NCI-H187 (cell line): Measurements from ENCODE around the gene NPIPB2.

Source experiments
- DNase-seq, 2 experiments: peaks; one replicate each; lab custom pipeline; 2025; lab: John Stamatoyannopoulos, UW

NPIPB2 gene

DNA sequence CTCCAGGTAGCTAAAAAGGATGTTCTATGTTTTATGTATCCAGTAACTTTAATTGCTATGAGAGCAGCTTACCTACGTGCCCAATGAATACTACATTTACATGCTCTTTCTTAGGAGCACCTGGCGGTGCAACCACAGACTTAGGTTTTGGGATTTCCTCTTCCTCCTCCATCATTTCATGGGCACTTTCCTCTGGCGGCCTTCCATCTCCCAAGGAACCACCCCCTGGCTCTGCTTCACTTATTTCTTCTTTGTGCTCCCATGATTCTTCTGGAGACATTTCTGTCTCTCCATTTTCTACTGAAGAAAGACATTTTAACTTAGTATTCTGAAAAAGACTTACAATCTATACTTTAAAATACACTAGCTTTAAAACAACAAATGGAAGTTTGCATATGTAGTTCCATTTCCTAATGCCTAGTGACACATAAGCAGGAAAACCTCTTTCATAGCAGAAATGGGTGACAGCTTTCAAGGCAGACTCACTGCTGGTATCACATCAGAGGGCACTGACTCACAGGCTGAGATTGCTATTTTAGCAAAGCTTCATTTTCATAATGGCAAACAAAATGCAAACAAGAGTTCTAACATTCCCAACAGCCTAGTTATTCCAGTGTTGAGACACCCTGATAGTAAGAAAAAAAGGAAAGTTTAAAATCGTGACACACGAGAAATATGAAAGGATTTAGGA lies 45.2 kb downstream of the NPIPB2 start:
- DNase-seq: no peak

DNA sequence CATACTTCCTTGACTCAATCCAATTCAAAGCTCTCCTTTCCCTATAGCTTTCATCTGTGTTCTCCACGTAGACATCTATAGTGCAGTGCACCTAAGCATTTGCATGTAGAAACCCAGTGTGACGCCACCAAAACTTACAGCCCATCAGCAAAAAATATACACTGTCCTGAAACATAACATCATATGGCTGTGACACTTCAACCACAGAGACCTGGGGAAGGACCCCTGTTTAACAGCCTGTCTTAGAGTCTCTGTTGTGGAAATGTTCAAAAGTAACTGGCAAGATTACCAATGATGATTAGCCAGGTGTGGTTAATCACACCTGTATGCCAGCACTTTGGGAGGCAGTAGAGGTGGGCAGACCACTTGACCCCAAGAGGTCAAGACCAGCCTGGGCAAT lies 48.3 kb downstream of the NPIPB2 start:
- DNase-seq: no peak

DNA sequence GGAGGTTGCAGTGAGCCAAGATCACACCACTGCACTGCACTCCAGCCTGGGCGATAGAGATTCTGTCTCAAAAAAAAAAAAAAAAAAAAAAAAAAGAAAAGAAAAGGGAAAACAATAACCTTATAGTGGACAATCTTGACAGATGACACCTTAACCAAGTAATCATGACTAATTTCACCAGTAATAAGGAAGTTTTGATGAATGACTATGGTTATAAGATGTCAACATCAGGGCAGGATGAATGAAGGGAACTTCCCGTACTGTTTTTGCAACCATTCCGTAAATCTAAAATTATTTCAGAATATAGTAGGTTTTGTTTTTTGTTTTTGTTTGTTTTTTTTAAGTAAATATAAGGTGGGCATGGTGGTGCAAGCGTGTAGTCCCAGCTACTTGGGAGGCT lies 49.1 kb downstream of the NPIPB2 start:
- no peak for DNase-seq

DNA sequence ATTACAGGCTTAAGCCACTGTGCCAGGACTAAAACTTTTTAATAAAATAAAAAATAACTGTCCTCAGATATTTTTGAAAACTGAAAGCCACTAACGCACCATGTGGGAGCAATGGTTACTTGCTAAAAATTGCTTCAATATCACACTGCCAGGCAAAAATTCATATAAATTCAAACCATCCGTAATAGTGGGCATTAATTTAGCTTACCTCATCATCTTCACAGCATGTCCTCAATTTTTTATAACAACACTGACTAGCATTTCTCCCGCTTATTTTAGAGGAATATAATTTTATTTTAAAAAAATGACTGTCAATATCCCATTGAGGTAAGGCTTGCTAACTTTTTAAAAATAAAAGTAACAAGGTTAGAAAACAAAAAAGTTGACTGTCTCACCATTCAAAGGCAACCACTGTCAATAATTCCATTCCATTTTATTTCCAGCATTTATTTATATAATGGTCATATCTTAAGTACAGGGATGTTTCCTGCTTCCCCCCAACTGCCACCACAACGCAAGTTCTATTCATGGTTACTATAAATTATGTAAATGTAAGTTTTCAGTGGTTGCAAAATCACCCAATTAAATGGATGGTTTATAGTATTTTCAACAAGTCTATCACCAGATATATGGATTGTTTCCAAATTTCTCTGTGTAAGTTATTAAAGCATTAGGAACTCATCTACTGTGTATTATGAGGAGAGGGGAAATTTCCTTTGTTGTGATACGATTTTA lies 51.4 kb downstream of the NPIPB2 start:
- DNase-seq: no peak

DNA sequence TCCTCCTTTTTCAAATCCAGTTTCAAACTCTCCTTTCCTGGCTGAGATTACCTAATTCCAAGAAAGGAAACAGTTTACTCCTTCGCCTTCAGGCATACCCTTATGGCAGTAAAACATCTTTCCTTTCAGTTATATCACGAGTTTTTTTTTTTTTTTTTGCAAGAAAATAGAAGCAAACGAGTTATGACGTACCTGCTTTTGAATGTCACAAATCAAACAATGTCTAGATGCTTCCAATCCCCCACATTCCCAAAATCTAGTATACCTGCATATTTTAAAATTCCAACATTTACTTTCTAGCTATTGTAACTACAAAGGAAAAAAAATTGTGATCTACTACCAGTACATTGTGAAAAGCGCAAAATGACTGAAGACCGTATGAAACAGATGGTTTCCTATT lies 55.0 kb downstream of the NPIPB2 start:
- no peak for DNase-seq

DNA sequence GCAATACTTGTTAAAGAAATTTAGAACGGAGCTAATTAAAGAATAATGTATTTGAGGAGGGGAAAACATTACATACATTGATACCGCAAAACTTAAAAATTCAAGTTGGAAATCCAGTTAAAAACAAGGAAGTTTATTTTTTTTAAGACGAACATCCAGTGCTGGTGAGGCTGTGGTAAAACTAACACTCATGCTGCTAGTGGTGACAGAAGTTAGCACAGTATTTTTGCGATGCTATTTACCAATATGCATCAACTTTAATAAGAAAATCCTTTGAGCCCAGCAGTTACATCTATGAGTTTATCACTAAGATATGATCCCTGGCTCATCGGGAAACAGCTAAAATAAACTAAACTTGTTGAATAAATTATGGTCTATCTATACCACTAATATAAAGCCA lies 57.8 kb downstream of the NPIPB2 start:
- DNase-seq: no peak

DNA sequence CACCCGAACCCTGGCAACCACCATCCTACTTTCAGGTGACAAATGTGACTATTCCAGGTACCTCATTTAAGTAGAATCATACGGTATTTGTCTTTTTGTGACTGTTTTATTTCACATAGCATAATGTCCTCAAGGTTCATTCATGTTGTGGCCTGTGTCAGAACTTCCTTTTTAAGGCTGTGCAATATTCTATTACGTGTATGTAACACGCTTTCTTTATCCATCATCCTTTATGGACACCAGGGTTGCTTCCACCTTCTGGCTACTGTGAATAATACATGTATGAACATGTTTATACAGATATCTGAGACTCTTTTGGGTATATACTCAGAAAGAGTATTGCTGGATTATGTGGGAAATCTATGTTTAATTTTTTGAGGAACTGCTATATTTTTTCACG lies 61.8 kb downstream of the NPIPB2 start:
- DNase-seq: no peak

DNA sequence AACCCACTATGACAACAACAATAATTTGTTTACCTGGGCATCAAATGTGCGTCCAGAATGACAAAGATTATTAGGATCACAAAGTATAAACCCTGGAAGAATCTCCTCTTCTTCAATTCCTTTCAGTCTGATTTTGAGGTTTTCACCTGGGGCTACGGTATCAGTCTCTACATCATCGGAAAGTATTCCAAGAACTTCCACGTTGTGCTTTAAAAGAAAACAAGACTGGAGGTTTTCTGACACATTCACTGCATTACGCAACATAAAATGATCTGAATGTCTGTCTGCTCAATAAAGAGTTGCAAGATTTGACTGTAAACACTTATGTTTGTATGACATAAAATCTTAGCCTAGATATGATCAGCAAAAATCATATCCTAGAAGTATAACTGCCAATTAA lies 64.5 kb downstream of the NPIPB2 start:
- DNase-seq: no peak
